Kidney tubule cell (primary cell): Measurements from ENCODE around the gene WNT10A.
"Not testable (repeated sequence)": the region's sequence is repeated elsewhere in the genome, so short reads cannot be mapped to it uniquely, and the experiment has no call there.

Experiments
- DNase-seq: peaks from one replicate; pipeline ENCODE4 v3.0.0-alpha.2; 2018; ENCODE audit warnings: low spot score

Gene WNT10A

DNA sequence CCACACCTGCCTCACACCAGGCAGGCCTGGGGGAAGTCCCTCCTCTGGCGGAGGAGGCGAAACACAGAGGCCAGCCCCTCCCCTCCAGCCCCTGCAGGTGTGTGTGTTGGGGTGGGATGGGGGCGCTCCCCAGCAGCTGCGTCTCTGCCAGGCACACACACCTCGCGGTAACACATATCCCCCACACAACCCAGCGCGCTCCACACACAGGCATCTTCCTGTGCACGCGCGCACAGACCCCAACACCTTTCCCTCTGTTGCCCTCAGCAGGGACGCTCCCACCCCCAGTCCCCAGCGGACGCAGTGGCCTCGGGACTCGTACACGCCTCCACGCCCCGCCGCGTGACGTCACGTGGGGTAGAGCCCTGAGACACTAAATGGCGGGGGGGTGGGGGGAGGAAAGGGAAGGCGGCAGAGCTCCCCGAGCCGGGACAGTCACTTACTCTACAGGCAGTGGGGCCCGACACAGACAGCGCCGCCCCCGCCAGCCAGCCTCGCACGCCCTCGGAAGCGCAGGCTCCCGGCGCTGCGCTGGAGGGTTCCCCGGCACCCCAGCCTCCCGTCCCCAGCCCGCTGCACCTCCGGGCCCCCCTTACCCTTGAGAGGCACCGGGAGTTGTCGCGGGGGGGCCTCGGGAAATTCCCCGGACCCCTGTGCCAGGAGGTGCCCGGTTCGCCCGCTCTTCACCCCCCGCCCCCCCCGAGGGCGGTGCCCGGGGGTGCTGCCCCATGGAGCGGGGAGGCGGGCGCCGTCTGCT, at the start of gene WNT10A:
Gene WNT10A (plus strand): TSS at position 751 of the 757 bp plus-strand sequence. CDS start 144 bp downstream, outside the sequence.
- peak; percentile 68 for DNase-seq

DNA sequence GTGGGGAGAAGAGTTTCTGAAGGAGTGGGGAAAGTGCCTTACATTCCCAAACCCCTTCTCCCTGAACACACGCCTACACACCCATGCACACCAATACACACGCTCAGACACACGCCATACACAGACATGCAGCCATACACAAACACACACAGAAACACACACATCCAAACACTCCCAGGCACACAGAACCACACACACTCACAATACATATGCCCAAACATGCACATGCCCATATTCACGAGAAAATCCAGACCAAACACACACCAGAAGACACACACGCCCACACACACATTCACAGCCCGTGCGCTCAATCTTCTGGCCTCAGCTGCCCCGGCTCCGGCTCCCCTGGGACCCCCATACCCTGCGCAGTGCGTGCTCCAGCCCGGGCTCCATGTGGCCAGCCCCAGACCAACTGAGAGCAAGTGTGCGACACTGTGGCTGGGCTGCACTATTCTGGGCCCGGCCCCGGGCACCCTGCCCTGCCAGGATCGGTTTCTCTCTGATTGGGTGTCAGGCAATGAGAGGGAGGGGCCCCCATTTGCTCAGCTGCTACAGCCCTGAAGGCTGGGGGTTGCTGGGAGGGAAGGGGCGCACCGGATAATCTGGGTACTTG, 49.2 kb upstream of the WNT10A start, which contains the start of gene PRKAG3:
Gene PRKAG3 (minus strand): TSS at position 426 of the 613 bp plus-strand sequence.
- DNase-seq: no peak

DNA sequence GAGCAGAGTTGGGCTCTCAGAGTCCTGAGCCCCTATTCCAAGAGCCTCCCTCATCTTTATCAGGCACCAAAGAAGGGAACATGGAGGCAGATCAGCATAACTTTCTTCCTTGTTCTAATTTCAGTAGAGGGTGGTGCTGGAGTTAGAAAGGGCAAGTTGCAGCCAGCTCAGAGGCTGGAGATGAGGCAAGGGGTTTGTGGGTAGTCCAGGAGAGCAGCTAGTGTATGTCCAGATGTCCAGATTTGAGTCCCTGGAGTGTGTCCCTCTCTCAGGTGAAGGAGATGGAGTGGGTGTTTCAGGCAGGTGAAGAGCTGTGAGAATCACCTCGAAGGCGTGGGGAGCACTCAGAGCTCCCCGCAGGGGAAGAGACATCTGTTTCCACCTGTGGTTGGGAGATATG, 48.6 kb upstream of the WNT10A start:
- DNase-seq: no peak

DNA sequence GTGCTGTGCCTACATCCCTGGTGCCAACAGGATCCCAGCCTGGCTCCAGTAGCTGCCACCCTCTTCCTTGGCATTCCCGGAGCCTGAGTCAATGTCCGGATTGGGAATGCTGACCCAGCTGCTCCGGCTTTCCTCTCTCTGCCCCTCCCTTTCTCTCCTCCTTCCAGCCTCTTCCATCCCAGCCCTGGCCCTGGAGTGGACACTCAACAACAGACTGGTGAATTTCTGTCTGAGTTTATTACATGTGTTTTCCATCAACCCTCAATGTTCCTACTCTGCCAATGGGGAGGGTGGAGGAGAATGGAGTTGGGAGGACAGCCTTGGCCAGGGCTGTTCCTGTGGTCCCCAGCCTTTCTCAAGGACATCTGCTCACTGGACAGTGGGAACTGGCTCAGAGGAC, 48.1 kb upstream of the WNT10A start:
- DNase-seq: peak; percentile 73

DNA sequence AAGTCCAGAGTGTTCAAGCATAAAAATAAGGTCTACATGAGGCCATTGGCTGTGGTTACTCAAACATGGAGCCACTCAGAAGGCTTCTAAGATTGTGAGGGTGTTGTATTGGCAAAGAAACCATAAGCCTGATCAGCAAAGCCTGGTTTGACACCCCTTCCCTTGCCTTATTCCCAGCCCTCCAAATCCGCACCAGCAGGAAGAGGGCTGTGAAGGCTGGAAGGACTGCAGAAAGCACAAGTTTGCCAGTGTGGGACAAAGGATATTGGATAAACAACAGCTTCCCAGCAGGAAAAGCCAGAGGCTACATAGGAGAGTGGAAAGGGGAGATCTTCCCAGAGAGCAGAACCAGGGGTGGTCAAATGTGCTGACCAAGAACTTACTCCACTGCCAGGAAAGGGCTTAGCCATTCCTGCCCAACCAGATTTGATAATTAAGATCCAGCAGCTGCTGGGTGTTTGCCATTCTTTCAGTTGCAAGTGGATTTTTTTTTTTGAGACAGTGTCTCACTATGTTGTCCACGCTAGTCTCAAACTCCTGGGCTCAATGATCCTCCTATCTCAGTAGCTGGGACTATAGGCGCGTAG, 47.5 kb upstream of the WNT10A start:
- no peak for DNase-seq

DNA sequence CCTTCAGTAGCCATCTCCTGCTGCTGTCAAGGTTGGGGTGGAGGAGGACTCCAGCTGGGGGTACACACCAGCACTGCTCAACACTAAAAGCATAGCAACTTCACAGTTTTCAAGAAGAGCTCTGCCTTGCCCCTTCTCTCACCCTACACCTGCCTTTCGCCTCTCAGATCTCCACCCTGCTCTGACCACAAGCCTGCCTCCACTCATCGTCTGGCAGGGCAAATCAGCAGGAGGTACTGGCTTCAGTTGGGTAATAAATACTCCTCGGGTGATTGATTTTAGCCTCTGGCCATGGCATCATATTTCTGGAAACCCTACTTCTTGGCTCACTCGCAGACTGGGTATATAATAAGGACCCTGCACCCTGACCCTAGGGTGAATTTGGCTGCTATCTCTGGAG, 46.0 kb upstream of the WNT10A start:
- peak; percentile 35 for DNase-seq

DNA sequence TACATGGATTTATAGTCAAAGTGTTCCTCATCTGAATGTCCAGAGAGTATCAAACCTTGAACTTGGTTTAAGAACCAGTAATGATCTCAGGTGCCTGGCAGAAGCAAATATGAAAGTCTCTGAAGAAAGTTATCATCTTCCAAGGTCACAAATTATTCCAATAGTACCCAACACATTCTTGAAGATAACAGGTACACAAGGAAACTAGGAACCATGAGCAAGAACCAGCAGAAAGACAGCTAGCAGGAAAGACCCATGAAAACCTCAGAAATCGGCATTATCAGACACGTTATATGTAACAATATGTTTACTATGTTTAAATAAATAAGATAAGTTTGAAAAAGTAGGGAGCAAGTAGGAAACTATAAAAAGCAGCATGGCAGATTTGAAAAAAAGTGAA, 43.2 kb upstream of the WNT10A start:
- DNase-seq: no peak

DNA sequence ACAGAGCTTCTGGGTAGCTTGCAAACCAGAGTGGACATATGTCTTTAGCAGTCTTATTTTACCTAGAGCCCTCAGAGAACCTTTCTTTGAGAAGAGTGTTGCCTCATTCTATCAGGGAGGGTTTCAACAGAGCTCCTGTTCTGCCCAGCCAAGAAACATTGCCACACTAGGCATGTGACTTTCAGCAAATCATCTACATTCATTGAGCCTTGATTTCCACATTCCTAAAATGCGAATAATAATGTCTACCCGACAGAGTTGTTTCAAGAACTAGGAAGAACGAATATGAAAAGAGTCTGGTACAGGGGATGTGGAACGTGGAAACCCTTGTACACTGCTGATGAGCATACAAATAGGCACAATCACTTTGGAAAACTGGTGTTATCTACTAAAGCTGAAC, 41.2 kb upstream of the WNT10A start:
- DNase-seq: peak; percentile 56

DNA sequence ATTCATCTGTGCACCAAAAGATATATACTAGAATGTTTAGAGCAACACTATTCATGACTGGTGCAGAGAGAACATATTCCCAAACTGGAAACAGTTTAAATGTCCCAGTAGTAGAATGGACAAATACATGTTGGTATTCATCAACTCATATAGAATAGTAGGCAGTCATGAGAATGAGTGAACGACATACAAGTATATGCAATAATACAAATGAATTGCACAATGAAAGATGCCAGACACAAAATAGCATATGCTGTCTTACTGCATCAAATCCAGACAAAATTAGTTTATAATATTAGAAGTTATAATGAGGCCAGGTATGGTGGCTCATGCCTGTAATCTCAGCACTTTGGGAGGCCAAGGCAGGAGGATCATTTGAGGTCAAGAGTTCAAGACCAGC, 40.8 kb upstream of the WNT10A start:
- DNase-seq: no peak

DNA sequence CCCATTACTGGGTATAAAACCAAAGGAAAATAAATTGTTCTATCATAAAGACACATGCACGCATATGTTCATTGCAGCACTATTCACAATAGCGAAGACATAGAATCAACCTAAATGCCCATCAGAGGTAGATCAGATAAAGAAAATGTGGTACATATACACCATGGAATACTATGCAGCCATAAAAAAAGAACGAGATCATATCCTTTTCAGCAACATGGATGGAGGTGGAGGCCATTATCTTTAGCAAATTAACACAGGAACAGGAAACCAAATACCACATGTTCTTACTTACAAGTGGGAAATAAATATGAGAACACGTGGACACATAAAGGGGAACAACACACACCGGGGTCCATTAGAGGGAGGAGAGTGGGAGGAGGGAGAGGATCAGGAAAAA, 36.3 kb upstream of the WNT10A start:
- DNase-seq: not testable (repeated sequence)

DNA sequence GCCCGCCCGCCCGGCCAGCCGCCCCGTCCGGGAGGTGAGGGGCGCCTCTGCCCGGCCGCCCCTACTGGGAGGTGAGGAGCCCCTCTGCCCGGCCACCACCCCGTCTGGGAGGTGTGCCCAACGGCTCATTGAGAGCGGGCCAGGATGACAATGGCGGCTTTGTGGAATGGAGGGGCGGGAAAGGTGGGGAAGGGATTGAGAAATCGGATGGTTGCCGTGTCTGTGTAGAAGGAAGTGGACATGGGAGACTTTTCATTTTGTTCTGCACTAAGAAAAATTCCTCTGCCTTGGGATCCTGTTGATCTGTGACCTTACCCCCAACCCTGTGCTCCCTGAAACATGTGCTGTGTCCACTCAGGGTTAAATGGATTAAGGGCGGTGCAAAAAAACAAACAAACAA, 33.7 kb upstream of the WNT10A start:
- DNase-seq: not testable (repeated sequence)

DNA sequence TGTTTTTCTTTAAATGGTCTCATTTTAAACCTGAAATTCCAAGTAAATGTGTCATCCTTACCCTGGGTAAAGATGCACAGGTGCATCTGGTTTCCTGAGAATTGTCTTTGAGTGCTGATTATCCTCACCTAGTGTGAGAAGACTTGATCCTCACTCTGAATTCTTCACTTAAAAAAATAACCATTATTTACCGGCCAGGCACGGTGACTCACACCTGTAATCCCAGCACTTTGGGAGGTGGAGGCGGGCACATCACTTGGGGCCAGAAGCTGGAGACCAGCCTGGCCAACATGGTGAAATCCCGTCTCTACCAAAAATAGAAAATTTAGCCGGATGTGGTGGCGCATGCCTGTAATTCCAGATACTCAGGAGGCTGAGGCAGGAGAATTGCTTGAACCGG, 30.9 kb upstream of the WNT10A start:
- peak; percentile 53 for DNase-seq

DNA sequence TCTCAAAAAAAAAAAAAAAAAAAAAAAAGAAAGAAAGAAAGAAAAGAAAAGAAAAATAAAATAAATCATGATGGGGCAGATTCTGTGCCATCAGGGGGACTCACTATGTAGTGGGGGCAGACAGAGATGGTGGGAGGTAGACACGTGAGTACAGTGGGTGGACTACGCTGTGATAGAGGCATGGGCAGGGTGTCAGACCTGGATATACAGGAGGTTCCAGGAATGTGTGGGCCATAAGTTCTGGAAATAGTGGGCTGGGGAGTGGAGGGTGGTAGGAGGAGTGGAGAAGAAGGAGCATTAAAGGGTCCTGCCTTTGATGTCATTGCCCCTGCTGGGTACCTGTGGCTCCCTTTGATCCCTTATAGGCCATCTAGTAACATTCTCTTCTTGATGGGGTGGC, 29.9 kb upstream of the WNT10A start:
- DNase-seq: no peak

DNA sequence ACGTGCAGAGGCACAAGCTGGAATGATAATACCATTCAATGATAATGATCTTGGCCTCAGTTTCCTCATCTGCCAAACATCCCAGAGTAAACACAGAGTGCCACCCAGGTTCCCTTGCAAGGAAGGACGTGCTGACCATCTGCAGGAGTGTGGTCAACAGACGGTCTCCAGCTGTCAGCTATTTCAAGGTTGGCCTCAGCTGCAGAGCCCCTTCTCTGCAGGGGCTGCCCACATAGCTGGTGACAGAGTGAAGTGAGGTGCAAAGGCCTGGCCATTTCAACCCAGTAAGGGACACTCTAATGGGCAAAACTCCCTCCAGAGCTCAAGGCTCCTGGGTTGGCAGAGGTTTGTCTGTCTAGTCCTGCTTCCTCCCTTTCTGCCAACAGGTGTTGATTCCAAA, 29.4 kb upstream of the WNT10A start:
- no peak for DNase-seq

DNA sequence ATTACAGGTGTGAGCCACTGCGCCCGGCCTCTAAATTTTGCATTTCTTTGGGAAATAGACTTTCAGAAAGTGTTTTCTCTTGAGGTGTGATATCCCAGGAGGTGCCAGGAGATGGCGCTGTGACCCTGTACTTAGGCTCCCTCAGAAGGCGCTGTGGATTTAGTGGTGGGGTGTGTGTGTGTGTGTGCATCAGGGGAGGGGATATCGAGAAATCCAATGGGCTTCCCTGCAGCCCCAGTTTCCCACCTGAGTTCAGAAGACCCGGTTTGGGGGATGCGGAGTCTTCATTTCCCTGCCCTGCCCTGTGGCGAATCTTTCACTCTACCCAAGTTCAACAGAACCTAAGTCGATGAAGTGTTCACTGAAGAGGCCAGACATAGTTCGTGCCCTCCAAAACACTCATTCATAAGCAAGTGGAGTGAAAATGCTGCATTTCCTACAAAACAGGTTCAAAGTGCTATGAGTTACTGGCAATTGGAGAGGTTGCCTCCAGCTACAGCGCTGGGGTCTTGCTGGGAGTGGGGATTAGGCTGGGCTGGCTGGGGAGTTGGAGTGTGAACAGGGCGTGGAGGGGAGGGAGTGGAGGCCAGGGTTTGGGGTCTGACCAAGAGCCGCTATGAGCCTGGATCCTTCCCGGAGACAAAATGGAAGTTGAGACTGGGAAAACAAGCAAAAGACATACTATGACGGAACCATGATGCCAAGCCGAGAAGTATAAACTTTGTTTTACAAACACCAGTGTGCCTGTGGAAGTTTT, 27.6 kb upstream of the WNT10A start:
- peak; percentile 61 for DNase-seq

DNA sequence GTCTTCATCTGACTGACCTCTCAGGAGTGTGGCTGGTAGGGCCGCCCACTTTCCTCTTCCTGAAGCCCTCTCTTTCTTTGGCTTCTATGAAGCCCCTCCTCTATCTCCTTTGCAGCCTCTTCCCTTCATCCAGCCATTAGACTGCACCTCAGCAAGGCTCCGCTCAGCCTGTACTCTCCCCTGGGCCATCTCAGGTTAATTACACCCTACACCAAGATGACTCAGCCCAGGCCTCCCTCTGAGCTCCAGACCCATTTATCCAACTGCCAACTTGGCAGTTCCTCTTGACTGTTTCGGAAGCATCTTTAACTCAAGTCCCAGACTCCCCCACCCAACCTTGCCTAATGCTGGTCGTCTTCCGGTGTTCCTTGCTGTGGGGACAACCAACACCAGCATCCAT, 26.9 kb upstream of the WNT10A start:
- DNase-seq: peak; percentile 72

DNA sequence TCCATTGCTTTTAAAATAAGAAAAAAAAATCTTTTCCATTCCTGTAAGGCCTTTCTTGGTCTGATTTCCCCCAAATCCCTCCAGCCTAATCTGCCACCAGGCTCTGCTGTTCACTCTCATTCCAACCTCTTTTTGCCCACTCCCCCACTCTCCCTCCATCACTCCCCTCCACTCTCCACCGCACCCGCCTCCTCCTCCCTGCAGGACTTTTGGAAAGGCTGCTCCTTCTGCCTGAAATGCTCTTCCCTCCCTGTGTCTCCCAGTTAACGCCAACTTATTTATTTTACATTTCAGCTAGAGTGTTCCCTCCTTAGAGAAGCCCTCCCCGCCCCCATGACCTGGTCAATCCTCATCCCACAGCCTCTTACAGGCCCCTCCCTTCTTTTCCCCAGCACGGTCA, 25.8 kb upstream of the WNT10A start:
- DNase-seq: no peak

DNA sequence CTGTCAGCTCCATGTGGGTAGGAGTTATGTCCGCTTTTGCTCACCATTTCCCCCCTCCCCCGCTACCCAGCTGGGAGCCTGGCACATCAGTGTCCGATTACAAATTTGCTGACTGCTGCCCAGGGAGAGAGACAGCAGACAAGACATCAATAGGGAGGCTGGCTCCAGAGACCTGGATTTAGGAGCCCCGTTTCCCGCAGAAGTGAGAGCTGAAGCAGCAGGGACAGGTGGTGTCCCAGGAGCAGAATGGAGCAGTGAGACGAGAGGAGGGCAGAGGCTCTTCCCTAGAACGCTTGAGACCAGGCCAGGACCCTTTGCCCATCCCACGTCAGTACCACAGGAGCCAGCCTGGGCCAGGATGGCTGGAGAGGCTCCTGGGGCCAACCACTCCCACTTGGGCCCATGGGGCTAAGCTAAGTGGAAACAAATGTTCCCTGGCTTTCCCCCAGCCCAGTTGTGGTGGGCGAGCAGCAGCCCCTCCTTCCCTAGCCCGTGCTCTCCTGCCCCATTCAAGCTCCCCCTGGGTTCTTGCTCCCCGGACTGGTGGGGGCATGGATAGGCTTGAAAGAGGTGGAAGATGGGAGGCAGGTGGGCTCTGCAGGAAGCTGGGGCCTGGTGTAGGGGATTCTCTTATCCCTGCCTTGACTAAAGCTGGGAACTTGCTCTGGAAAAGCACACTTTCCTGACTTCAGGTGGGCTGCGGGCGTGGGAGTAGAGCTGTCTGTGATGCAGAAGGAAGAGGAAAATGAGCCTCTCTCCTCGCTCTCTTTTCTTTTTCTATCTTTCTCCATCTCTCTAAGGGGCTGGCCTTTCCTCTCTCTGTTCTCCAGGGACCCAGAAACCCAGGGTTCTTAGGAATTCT, 25.1 kb upstream of the WNT10A start:
- DNase-seq: no peak

DNA sequence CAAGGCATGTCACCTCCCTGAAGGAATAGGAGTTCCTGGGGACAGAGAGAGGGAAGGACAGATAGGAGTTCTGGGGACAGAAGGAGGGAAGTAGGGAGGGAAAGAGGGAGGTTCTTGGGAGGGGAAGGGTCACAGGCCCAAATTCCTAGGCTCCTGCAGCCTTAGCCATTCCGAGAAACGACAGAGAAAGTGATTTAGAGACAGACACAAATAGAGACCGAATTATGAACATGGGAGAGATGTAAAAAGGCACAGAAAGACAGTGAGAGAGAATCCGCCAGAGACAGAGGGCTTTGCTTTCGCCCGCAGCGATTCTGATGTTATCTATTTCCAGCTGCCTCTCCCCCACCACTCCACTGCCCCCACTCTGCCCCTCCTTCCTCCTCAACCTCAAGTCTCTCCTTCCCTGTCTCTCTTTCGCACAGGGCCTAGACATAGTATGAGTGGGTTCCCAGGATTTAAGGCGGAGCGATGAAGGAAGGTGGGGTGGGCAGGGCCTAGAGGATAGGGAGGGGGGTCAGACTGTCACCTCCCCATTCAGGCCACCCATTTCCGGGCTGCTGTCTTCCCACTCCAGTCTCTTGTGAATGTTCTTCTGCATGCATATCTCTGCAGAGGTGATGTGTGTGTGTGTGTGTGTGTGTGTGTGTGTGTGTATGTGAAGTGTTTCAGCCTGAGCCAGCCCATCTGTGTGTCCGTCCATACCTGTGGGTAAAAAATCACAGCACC, 24.3 kb upstream of the WNT10A start:
- no peak for DNase-seq

DNA sequence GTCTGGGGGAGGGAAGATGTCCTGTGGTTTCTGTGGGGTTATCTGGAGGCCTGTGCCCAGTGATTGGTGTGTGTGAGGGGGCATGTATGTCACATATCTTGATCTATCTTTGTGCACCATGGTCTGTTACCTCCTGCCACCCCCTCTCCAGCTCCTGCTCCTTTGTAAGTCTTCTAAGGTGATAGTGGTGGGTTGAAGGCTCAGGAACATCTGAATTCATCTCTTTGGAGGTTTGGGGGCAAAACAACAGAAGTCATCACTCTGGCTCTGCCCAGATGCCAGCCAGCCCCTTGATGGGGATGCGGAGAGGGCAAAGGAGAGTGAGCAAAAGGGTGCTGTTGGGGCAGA, 23.8 kb upstream of the WNT10A start:
- no peak for DNase-seq
